C4-2B (cell line): ENCODE measurements around the gene ADCY1.

Experiments used
- H3K27ac ChIP-seq: fragments of 450-650 bp; 2 replicates; pipeline ENCODE4 v1.5.1; 2017
- ZFX ChIP-seq: fragments of 450-650 bp; IDR thresholded peaks from 2 replicates; pipeline ENCODE4 v1.6.1; 2017
- TF ChIP-seq, protein P1 (sequence below): fragments of 450-650 bp; conservative IDR thresholded peaks from 2 replicates; pipeline ENCODE4 v1.5.1; 2017; ENCODE audit warnings: mild to moderate bottlenecking

Gene ADCY1

DNA sequence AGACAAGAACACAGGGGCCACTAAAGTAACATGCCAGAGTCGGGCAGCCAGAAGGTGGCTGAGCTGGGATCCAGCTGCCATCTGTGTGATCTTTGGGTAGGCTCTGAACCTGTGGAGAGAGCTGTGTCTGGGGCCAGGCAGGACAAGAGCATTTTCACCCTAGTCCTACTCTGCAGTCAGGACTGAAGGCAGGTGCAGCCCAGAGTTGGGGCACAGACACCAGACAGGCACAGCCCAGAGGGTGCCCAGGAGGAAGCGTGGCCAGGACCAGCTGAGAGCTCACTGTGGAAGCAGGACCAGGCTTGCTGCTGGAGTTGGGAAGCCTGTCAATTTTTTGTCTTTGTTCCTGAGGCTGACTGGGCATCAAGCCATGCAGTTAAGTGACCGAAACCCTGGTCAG, 113.6 kb downstream of the ADCY1 start:
- H3K27ac ChIP-seq = no peak overlapping the region
- TF ChIP-seq, protein P1, sequence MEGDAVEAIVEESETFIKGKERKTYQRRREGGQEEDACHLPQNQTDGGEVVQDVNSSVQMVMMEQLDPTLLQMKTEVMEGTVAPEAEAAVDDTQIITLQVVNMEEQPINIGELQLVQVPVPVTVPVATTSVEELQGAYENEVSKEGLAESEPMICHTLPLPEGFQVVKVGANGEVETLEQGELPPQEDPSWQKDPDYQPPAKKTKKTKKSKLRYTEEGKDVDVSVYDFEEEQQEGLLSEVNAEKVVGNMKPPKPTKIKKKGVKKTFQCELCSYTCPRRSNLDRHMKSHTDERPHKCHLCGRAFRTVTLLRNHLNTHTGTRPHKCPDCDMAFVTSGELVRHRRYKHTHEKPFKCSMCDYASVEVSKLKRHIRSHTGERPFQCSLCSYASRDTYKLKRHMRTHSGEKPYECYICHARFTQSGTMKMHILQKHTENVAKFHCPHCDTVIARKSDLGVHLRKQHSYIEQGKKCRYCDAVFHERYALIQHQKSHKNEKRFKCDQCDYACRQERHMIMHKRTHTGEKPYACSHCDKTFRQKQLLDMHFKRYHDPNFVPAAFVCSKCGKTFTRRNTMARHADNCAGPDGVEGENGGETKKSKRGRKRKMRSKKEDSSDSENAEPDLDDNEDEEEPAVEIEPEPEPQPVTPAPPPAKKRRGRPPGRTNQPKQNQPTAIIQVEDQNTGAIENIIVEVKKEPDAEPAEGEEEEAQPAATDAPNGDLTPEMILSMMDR = no peak
- TF ChIP-seq ZFX = no peak

DNA sequence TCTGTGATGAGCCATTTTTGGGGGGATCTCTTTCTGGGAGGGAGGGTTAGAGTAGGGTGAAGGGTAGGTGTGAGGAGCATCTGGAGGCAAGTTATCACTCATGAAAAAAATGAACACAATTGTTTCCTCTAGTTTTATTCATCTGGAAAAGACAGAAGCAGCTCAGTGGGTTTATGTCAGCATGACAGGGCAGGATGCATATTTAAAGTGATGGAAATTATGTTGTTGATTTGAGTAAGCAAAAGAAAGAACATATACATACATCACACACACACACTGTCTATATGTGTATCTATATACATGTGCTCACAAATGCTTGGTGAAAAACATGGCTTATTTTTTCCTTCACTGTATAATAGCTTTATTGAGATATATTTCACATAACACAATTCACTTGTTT, 114.2 kb downstream of the ADCY1 start:
- no peak overlapping the region for H3K27ac ChIP-seq
- TF ChIP-seq, protein P1 = no peak
- TF ChIP-seq ZFX = no peak

DNA sequence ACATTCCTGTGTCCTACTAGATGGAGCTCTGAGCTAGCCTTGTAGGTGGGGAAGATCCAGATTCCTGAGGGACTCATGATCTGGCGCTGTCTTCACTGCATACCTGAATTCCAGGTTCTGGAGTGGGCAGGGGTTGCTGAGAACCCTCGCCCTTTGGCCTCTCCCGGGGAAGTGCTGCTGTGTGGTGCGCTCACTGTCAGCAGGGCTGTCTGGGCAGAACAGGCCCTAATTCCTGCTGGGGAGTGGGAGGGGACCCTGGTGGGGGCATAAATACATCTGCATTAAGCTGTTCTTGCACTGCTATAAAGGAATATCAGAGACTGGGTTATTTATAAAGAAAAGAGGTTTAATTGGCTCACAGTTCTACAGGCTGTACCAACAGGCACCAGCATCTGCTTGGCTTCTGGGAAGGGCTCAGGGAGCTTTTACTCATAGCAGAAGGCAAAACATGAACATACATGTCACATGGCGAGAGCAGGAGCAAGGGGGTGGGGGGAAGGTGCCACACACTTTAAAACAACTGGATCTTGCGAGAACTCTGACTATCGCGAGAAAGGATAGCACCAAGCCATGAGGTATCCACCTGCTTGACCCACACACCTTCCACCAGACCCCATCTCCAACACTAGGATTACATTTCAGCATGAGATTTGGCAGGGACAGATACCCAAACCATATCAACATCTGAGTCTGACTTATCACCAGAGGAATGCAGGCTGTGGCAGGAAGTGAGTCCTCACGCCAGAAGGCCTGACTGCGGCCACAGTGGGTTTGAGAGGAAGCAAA, 115.0 kb downstream of the ADCY1 start:
- TF ChIP-seq ZFX = no peak
- TF ChIP-seq, protein P1 = no peak
- no peak overlapping the region for H3K27ac ChIP-seq

DNA sequence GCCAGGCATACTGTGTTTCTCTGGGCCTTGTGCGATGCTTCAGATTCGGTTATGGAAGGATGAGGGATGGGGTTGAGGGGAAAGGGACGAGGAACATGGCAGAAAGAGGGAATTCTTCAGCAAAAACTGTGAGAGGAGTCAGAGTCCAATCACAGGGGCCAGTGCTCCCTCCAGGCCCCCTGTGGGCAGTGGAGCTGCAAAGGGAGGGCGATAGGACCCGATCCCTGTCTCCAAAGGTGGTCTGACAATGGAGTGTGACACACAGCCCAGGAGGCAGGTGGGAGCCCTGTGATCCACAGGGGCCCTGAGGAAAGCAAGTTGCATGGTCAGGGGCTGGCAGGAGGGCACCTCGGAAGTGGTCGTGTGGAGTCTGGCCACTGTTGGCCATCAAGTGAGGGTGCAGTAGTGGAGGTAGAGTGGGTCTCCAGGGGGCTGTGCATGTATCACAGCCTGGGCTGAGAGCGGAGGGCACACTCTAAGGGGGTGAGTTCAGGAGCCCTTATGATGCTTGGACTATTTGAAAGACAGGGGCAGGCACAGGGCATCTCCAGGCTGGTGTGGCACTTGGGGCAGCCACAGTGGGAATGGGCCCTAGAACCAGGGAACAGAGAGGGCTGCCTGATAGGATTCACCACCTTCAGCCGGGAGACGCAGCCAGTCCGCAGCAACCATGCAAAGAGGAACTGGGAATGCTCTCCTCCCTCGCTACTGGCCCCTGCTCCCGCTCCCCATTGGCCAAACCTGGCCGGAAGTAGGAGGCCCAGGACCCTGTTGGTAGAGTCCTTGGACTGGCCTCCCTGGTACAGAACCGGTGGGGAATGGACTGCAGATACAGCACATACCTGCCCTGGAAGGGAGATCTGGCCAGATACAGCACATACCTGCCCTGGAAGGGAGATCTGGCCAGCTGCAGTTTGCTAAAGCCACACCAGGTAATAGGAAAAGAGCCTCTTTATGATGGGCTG, 115.9 kb downstream of the ADCY1 start:
- H3K27ac ChIP-seq = peak overlapping the region; percentile 23; the same call in 1 of the 2 replicates
- TF ChIP-seq, protein P1 = no peak
- TF ChIP-seq ZFX = no peak

DNA sequence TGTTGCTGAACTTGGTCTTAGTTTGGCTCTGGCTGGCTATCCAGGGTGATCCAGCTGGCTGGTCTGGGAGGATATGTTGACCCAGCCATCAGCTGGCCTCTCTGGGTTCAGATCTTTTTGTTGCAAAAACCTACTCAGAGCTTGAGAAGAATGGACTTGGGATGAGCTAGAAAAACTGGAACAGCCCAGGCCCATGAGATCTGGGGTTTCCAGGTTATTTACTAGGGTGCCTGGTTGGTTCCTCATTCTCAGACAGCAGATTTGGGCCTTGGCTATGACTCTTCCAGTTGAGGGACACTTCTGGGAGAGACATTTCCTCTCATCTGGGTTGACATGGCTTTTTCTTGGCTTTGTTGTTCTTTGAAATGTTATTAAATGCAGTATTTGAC, 116.6 kb downstream of the ADCY1 start:
- H3K27ac ChIP-seq = peak overlapping the region; percentile 23
- TF ChIP-seq, protein P1 = no peak

GRCh38 chr7:45691155-45691656, 117.0 kb downstream of the ADCY1 start:
- no peak for TF ChIP-seq ZFX
- TF ChIP-seq, protein P1 = no peak

GRCh38 chr7:45692031-45692430, 117.9 kb downstream of the ADCY1 start:
- peak overlapping the region; percentile 24; the same call in 1 of the 2 replicates for H3K27ac ChIP-seq
- no peak for TF ChIP-seq ZFX
- TF ChIP-seq, protein P1 = no peak

More at GRCh38 chr7:45691155-45691656, 117.0 kb downstream of the ADCY1 start:
- H3K27ac ChIP-seq = peak overlapping the region; percentile 23
